ENCODE measurements around the gene TSPO. TPM values are rescaled to one million over a fixed set of nuclear protein-coding genes. Genes with fewer than 3 reads are reported as not detected.

TSPO gene
- total RNA-seq, 4 donors from 2014 or later: 346 to 897 (median 746) TPM

DNA sequence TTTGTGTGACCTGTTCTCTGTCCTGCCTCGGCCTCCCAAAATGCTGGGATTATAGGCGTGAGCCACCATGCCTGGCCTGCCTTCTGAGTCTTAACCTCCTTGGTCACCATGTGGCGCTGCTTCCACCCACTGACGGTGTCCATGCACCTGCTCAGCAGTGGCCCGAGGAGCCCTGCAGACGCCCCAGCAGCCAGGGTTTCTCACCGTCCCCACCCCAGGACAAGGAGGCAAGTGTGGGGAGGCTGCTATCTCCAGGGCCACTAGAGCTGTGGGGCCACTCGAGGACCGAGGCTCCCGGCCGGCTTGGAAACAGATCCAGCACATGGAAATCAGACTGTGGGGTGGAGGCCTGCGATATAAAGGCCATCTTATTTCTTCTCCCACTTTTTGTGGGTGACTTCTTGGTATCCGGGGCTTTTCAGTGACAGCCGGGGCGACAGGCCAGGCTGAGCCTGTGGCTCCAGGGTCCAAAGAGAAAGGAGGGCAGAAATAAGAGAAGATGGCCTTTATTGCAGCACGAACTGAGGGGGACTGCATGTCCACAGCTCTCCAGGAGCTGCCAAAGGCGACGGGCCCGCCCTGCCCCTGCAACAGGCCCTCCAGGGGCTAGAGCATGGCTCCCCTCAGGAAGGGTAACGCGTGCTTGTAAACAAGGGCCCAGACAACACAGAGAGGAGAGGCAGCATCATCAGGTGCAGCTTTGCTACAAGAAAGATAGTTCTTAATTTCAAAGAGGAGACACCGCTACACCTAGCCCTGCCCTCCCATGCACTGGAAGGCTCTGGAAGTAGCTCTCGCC lies 15.0 kb downstream of the TSPO start:
- Histone ChIP-seq H3K4me1 (peaks cover 30% of the 10 kb centered on the region), H3K9me3 (no peaks in the 10 kb centered on the region), H3K4me3 (no peak overlapping the region), H3K27me3 (no peaks in the 10 kb centered on the region), H3K36me3 (peaks cover 51% of the 10 kb centered on the region), H3K27ac (no peak overlapping the region)
- 88% methylated on average over 22 of the region's 23 CpGs for WGBS
- TF ChIP-seq EP300 (IDR thresholded peaks at IDR 0.05) (no peak), POLR2A (IDR thresholded peaks at IDR 0.05) (no peak), POLR2AphosphoS5 (IDR thresholded peaks at IDR 0.05) (no peak)
- TF ChIP-seq, protein P1, sequence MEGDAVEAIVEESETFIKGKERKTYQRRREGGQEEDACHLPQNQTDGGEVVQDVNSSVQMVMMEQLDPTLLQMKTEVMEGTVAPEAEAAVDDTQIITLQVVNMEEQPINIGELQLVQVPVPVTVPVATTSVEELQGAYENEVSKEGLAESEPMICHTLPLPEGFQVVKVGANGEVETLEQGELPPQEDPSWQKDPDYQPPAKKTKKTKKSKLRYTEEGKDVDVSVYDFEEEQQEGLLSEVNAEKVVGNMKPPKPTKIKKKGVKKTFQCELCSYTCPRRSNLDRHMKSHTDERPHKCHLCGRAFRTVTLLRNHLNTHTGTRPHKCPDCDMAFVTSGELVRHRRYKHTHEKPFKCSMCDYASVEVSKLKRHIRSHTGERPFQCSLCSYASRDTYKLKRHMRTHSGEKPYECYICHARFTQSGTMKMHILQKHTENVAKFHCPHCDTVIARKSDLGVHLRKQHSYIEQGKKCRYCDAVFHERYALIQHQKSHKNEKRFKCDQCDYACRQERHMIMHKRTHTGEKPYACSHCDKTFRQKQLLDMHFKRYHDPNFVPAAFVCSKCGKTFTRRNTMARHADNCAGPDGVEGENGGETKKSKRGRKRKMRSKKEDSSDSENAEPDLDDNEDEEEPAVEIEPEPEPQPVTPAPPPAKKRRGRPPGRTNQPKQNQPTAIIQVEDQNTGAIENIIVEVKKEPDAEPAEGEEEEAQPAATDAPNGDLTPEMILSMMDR (IDR thresholded peaks at IDR 0.05): no peak
- no peak for DNase-seq (ENCODE audit: low spot score in 2 of 2)

DNA sequence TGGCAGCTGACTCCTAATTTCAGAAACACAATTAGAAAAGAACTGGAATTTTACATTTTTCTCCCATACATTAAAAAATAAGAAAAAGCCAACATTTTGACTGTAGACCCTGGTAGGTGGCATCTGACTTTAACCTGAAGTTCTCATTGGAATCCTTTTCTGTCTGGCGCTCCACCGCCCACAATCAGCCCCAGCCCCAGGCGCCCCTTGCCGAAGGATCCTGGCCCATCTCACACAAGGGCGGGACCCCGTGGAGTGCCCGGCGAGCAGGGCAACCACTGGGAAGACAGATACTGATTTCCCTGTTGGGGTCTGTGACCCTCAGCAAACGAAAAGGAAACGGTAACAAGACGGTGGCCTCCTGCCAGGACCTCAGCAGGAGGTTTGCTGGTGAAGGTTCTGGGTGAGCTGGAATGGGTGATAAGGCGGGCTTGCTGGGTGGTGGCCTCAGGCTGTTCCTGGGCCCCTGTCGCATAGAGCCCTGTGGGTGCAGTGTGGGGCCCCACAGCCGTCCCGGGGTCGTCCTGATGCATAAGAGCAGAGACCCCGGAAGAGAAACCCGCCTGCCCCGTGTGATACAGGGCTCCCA lies 15.7 kb downstream of the TSPO start:
- no peak overlapping the region for H3K4me3 ChIP-seq
- H3K9me3 ChIP-seq: no peaks in the 10 kb centered on the region
- no peaks in the 10 kb centered on the region for H3K27me3 ChIP-seq
- H3K27ac ChIP-seq: no peak overlapping the region
- peaks cover 37% of the 10 kb centered on the region for H3K4me1 ChIP-seq
- 91% methylated on average over 18 of the region's 19 CpGs for WGBS
- peaks cover 52% of the 10 kb centered on the region for H3K36me3 ChIP-seq
- TF ChIP-seq POLR2A (IDR thresholded peaks at IDR 0.05) (no peak), EP300 (IDR thresholded peaks at IDR 0.05) (no peak)
- TF ChIP-seq, protein P1 (IDR thresholded peaks at IDR 0.05): no peak
- no peak for DNase-seq (ENCODE audit: low spot score in 2 of 2)

DNA sequence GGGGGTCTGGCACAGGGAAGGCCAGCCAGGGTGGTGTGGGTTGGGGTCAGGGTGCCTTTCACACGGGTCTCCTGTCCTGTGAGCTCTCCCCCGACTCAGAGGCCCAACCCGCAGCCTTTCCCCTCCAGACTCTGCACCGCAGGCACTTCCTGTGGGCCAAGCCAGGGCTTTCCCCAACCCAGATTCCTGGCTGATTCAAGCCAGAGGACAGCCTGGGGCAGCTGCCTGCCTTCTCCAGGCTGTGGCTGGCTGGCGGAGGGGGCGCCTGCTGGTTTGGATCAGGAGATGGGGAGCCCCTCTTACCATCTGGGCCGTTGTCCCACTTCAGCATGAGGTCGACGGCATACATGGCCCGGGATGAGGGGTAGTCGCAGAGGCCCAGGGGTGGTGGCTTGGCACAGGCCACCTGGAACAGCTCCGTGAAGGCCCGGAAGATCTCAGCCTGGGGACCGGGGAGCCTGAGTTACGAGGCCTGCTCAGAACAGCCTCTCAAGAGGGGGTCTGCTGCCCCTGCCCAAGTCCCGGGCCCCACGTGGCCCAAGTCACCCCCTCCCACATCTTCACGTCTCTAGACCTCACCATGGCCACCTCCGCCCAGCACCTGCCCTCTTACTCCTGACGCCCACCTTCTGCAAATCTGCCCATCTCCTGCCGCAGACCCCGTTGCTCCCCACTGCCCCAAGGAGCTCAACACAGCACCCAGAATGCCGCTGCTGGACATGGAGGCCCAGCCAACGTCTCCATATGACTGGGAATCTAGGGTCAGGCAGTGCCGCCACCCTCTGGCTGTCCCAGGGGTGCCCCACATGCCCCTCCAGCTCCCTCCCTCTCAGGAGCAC lies 17.3 kb downstream of the TSPO start:
- Histone ChIP-seq H3K27ac (no peak overlapping the region), H3K9me3 (no peaks in the 10 kb centered on the region), H3K4me1 (peaks cover 25% of the 10 kb centered on the region), H3K4me3 (no peak overlapping the region), H3K36me3 (peaks cover 63% of the 10 kb centered on the region), H3K27me3 (no peaks in the 10 kb centered on the region)
- WGBS: 59% methylated on average over 18 of the region's 25 CpGs
- DNase-seq (ENCODE audit: low spot score in 2 of 2): no peak
- no peak for TF ChIP-seq POLR2A (IDR thresholded peaks at IDR 0.05)
- TF ChIP-seq EP300 (IDR thresholded peaks at IDR 0.05): no peak
- TF ChIP-seq, protein P1 (IDR thresholded peaks at IDR 0.05): no peak
- TF ChIP-seq POLR2AphosphoS5 (IDR thresholded peaks at IDR 0.05): no peak

DNA sequence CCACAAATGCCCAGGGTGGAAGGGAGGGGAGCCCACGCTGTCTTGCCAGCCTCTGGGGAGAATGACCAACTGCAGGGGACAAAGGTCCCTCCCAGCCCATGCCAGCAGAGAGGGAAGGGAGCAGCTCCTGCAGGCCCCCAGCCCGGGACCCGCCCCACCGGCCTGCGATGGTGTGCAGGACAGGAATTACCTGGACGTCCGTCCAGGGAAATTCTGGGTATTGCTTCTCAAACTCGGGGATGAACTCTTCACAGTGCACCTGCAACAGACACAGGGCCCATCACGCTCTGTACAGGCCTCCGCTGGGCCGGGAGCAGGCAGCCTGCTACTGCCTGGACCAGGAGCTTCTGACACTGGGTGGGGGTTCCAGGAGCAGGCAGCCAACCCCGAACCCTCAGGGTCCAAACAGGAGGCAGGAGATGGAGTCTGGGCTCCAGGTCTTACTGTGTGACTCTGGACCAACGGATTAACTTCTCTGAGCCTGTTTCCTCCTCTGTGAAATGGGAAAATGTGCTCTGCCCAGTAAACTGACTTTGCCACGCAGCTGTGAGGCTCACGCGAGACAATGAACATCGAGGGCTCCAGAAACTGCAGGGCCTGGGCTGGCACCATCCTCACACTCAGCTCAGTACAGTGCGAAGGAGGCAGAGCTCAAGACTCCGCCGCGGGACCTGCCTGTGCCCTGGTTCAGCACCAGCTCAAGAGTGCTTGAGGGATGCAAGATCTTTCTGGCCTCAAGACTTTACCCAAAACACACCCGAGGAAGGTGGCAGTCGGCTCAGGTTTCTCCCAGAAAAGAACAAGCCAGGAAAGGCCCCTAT lies 18.2 kb downstream of the TSPO start:
- H3K4me3 ChIP-seq: no peak overlapping the region
- H3K36me3 ChIP-seq: peaks cover 71% of the 10 kb centered on the region
- peaks cover 21% of the 10 kb centered on the region for H3K4me1 ChIP-seq
- H3K27ac ChIP-seq: no peak overlapping the region
- WGBS: 88% methylated on average over 10 of the region's 23 CpGs
- DNase-seq (ENCODE audit: low spot score in 2 of 2): no peak
- no peaks in the 10 kb centered on the region for H3K9me3 ChIP-seq
- TF ChIP-seq POLR2A (IDR thresholded peaks at IDR 0.05): no peak
- TF ChIP-seq POLR2AphosphoS5 (IDR thresholded peaks at IDR 0.05): no peak
- TF ChIP-seq EP300 (IDR thresholded peaks at IDR 0.05): no peak
- TF ChIP-seq, protein P1 (IDR thresholded peaks at IDR 0.05): no peak
- H3K27me3 ChIP-seq: no peaks in the 10 kb centered on the region
